Measurements from ENCODE around the gene SURF4. TPM values are rescaled to one million over a fixed set of nuclear protein-coding genes. Genes with fewer than 3 reads are reported as not detected.
A peak's percentile ranks its signal among the peaks of the same experiment; 100 is the strongest.

The SURF4 gene
- total and polyA plus RNA-seq, 8 donors, result 26.4 to 200 (median 132) TPM

- peak; percentile 83 to 95 for DNase-seq
- intact Hi-C loops (cut with DNase I; ENCODE audit: low total_unique reads), result no loop called here
Measured at GRCh38 chr9:133417541-133418461, 41.9 kb upstream of the SURF4 start, which contains the start of gene REXO4. Gene REXO4, minus strand, starts transcription at chr9:133418010. Its CDS starts 166 bp downstream, at chr9:133417844.

GRCh38 chr9:133415170-133415569 is 39.3 kb upstream of the SURF4 start:
- 51 to 81% (median 56%) methylated on average over 1 of the region's 1 CpG for WGBS, 5 donors
- no peaks in the 10 kb centered on the region for H3K9me3 ChIP-seq
- peaks cover 47 to 60% (median 57%) of the 10 kb centered on the region in 4 donors for H3K36me3 ChIP-seq
- DNase-seq, result no peak
- no peaks in the 10 kb centered on the region for H3K27me3 ChIP-seq
- TF ChIP-seq POLR2A (IDR thresholded peaks at IDR 0.05) (no peak), EP300 (IDR thresholded peaks at IDR 0.05) (no peak), CTCF (IDR thresholded peaks at IDR 0.05) (no peak), POLR2AphosphoS5 (IDR thresholded peaks at IDR 0.05) (no peak)
- H3K27ac ChIP-seq, result no peak overlapping the region
- H3K4me3 ChIP-seq, result no peak overlapping the region
- intact Hi-C loops (cut with DNase I; ENCODE audit: low total_unique reads), result no loop called here
- H3K4me1 ChIP-seq, result peaks cover 23 to 57% (median 44%) of the 10 kb centered on the region in 4 donors

More at GRCh38 chr9:133417541-133418461, 41.9 kb upstream of the SURF4 start, which contains the start of gene REXO4:
- TF ChIP-seq POLR2A (IDR thresholded peaks at IDR 0.05), result no peak
- TF ChIP-seq POLR2AphosphoS5 (IDR thresholded peaks at IDR 0.05), result peak; percentile 42 to 80 (median 66)
- Histone ChIP-seq H3K4me1 (peaks cover 38 to 82% (median 68%) of the 10 kb centered on the region in 4 donors), H3K36me3 (peaks cover 21 to 34% (median 31%) of the 10 kb centered on the region in 4 donors), H3K9me3 (no peaks in the 10 kb centered on the region), H3K4me3 (peak within 1 kb of the TSS; percentile 89 to 96 (median 94)), H3K27ac (peak within 1 kb of the TSS; percentile 75 to 94 (median 87)), H3K27me3 (no peaks in the 10 kb centered on the region)
- 0 to 3% (median 1%) methylated on average over 60 to 75 of the region's 75 CpGs for WGBS, 5 donors

- WGBS, 5 donors, result 88 to 100% (median 93%) methylated on average over 1 of the region's 1 CpG
- intact Hi-C loops (cut with DNase I; ENCODE audit: low total_unique reads), result loop anchor here (5.0 kb wide), 1 partner anchor 79 kb away; no protein-coding TSS in a partner anchor
- Histone ChIP-seq H3K27ac (no peak overlapping the region), H3K27me3 (no peaks in the 10 kb centered on the region), H3K4me3 (no peak overlapping the region), H3K36me3 (peaks cover 49 to 94% (median 91%) of the 10 kb centered on the region in 4 donors), H3K9me3 (no peaks in the 10 kb centered on the region), H3K4me1 (no peaks in the 10 kb centered on the region)
- no peak for DNase-seq
- TF ChIP-seq CTCF (IDR thresholded peaks at IDR 0.05) (no peak), EP300 (IDR thresholded peaks at IDR 0.05) (no peak), POLR2A (IDR thresholded peaks at IDR 0.05) (no peak)
Measured at GRCh38 chr9:133408042-133408441, 32.2 kb upstream of the SURF4 start.

GRCh38 chr9:133406480-133407307 is 30.8 kb upstream of the SURF4 start:
- intact Hi-C loops (cut with DNase I; ENCODE audit: low total_unique reads), result loop anchor here (5.0 kb wide), 1 partner anchor 81 kb away; no protein-coding TSS in a partner anchor
- Histone ChIP-seq H3K27me3 (no peaks in the 10 kb centered on the region), H3K4me1 (no peaks in the 10 kb centered on the region), H3K27ac (no peak overlapping the region), H3K36me3 (peaks cover 36 to 90% (median 86%) of the 10 kb centered on the region in 4 donors), H3K4me3 (no peak overlapping the region), H3K9me3 (no peaks in the 10 kb centered on the region)
- DNase-seq, result peak; percentile 82 to 93
- 47 to 52% (median 49%) methylated on average over 24 of the region's 24 CpGs for WGBS, 5 donors
- TF ChIP-seq POLR2AphosphoS5 (IDR thresholded peaks at IDR 0.05) (peak in 1 of 3 donors; percentile 41), EP300 (IDR thresholded peaks at IDR 0.05) (no peak), POLR2A (IDR thresholded peaks at IDR 0.05) (no peak), CTCF (IDR thresholded peaks at IDR 0.05) (peak in 5 of 7 experiments; percentile 83 to 95 (median 91))
